H1 (cell line): Measurements from ENCODE around the gene MCAT. TPM values are rescaled to one million over a fixed set of nuclear protein-coding genes. Genes with fewer than 3 reads are reported as not detected.
A peak's percentile ranks its signal among the peaks of the same experiment; 100 is the strongest.

ENCODE experiments used
- CTCF ChIA-PET: fragments of 300-600 bp; sonication (Branson Sonifier 250); formaldehyde crosslinking; loops from one replicate; lab custom pipeline; 2021; ENCODE audit not compliant: partially characterized antibody; lab: Charles Lee
- POLR2A ChIA-PET: fragments of 300-600 bp; sonication (Branson Sonifier 250); formaldehyde crosslinking; loops from one replicate; lab custom pipeline; 2021; ENCODE audit warnings: inconsistent platforms; ENCODE audit not compliant: partially characterized antibody; lab: Charles Lee
- DNase-seq, 2 experiments: peaks; one replicate each; pipeline versions ENCODE4 v3.0.0 to v3.0.0-alpha.2; 2010 to 2022; ENCODE audit warnings: low spot score in 2 of 2, low read depth in 1 of 2, mixed read lengths in 1 of 2
- FAIRE-seq: peaks from 2 replicates; lab custom pipeline; 2011; peaks lifted over from hg19 to GRCh38; lab: Jason Lieb, UNC
- H2AFZ ChIP-seq: 2 replicates; pipeline ENCODE4 v1.8.1; 2012; ENCODE audit warnings: low read length, inconsistent platforms
- H2AK5ac ChIP-seq: 2 replicates; pipeline ENCODE4 v1.6.1; 2013; ENCODE audit warnings: low read depth, low read length
- H2BK120ac ChIP-seq: replicated peaks from 2 replicates; pipeline ENCODE3; 2013; ENCODE audit warnings: low read depth, low read length, inconsistent platforms
- H2BK12ac ChIP-seq: 2 replicates; pipeline ENCODE4 v1.6.1; 2013; ENCODE audit warnings: low read depth, low read length
- H2BK15ac ChIP-seq: 2 replicates; pipeline ENCODE4 v1.6.1; 2013; ENCODE audit warnings: low read length
- H2BK20ac ChIP-seq: 2 replicates; pipeline ENCODE4 v1.6.1; 2013; ENCODE audit warnings: low read length
- H2BK5ac ChIP-seq: 2 replicates; pipeline ENCODE4 v1.6.1; 2013; ENCODE audit warnings: low read depth, low read length
- H3K14ac ChIP-seq: 2 replicates; pipeline ENCODE4 v1.6.1; 2013; ENCODE audit warnings: inconsistent platforms; ENCODE audit not compliant: insufficient read length
- H3K18ac ChIP-seq: 2 replicates; pipeline ENCODE4 v1.6.1; 2013; ENCODE audit warnings: low read length; ENCODE audit errors: extremely low read depth
- H3K23ac ChIP-seq: 2 replicates; pipeline ENCODE4 v1.6.1; 2013; ENCODE audit warnings: inconsistent platforms; ENCODE audit not compliant: insufficient read length
- H3K23me2 ChIP-seq: 2 replicates; pipeline ENCODE4 v1.6.1; 2013; ENCODE audit warnings: low read depth, low read length
- H3K27ac ChIP-seq: 2 replicates; pipeline ENCODE4 v1.6.1; 2011; ENCODE audit warnings: low read depth, low read length, inconsistent platforms
- H3K27me3 ChIP-seq, 4 experiments: replicated peaks in 1 of 4; 1 replicate in 1 of 4; 2 replicates in 3 of 4; pipeline versions ENCODE4 v1.6.1 to v1.8.1; 2011 to 2013; ENCODE audit warnings: low read length in 3 of 4, mild to moderate bottlenecking in 3 of 4, inconsistent platforms in 2 of 4, mixed read lengths in 2 of 4, moderate library complexity in 1 of 4; ENCODE audit not compliant: control insufficient read depth in 3 of 4, insufficient read depth in 3 of 4; ENCODE audit errors: extremely low read depth in 1 of 4
- H3K36me3 ChIP-seq, 4 experiments: 2 replicates each; pipeline versions ENCODE4 v1.6.1 to v1.8.1; 2011 to 2013; ENCODE audit warnings: mild to moderate bottlenecking in 4 of 4, low read length in 3 of 4, moderate library complexity in 2 of 4, control low read depth in 1 of 4, inconsistent platforms in 1 of 4; ENCODE audit not compliant: insufficient read depth in 4 of 4, control insufficient read depth in 2 of 4
- H3K4ac ChIP-seq: replicated peaks from 2 replicates; pipeline ENCODE3; 2013; ENCODE audit warnings: low read length, low read depth, mixed read lengths, inconsistent platforms; ENCODE audit not compliant: insufficient read length
- H3K4me1 ChIP-seq, 4 experiments: replicated peaks in 1 of 4; 1 replicate in 1 of 4; 2 replicates in 3 of 4; pipeline versions ENCODE4 v1.6.1 to v1.8.1; 2011 to 2013; ENCODE audit warnings: low read length in 3 of 4, inconsistent platforms in 2 of 4, mixed read lengths in 1 of 4; ENCODE audit not compliant: insufficient read depth in 4 of 4, control insufficient read depth in 3 of 4
- H3K4me2 ChIP-seq, 2 experiments: 2 replicates each; pipeline versions ENCODE4 v1.6.1 to v1.8.1; 2011 to 2013; ENCODE audit warnings: low read depth in 2 of 2, low read length in 2 of 2, control low read depth in 1 of 2, inconsistent platforms in 1 of 2, mild to moderate bottlenecking in 1 of 2; ENCODE audit not compliant: insufficient read depth in 1 of 2
- H3K4me3 ChIP-seq, 4 experiments: fragments of 200-600, 300-600 bp in 1 of 4; sonication (generic), shearing (Covaris generic), sonication (Bioruptor Twin) in 1 of 4; 2 replicates each; pipeline versions ENCODE4 v1.5.1 to v1.8.1; 2011 to 2016; ENCODE audit warnings: low read length in 4 of 4, low read depth in 3 of 4, control low read depth in 2 of 4, inconsistent platforms in 2 of 4, mild to moderate bottlenecking in 2 of 4, mixed read lengths in 1 of 4, moderate library complexity in 1 of 4; ENCODE audit not compliant: insufficient read depth in 2 of 4; ENCODE audit errors: extremely low read depth in 1 of 4
- H3K56ac ChIP-seq: replicated peaks from 2 replicates; pipeline ENCODE3; 2013; ENCODE audit warnings: low read depth, mild to moderate bottlenecking, mixed read lengths, low read length, inconsistent platforms; ENCODE audit not compliant: insufficient read length
- H3K79me1 ChIP-seq: 2 replicates; pipeline ENCODE4 v1.6.1; 2013; ENCODE audit warnings: low read depth, low read length, control low read depth
- H3K79me2 ChIP-seq, 2 experiments: 2 replicates each; pipeline versions ENCODE4 v1.6.1 to v1.8.1; 2012 to 2013; ENCODE audit warnings: low read length in 2 of 2, mild to moderate bottlenecking in 2 of 2, inconsistent platforms in 1 of 2; ENCODE audit not compliant: insufficient read depth in 2 of 2, control insufficient read depth in 1 of 2
- H3K9ac ChIP-seq, 4 experiments: replicated peaks in 1 of 4; 1 replicate in 1 of 4; 2 replicates in 3 of 4; pipeline versions ENCODE4 v1.6.1 to v1.8.1; 2011 to 2013; ENCODE audit warnings: low read depth in 3 of 4, low read length in 3 of 4, control low read depth in 2 of 4, mild to moderate bottlenecking in 2 of 4, moderate library complexity in 2 of 4, inconsistent platforms in 1 of 4; ENCODE audit errors: extremely low read depth in 1 of 4
- H3K9me3 ChIP-seq, 2 experiments: 2 replicates each; pipeline versions ENCODE4 v1.6.1 to v1.8.1; 2012 to 2013; ENCODE audit warnings: mild to moderate bottlenecking in 2 of 2, moderate library complexity in 2 of 2, control low read depth in 1 of 2, inconsistent platforms in 1 of 2, low read depth in 1 of 2, low read length in 1 of 2, mixed read lengths in 1 of 2; ENCODE audit not compliant: insufficient read depth in 2 of 2
- H4K20me1 ChIP-seq, 2 experiments: replicated peaks in 1 of 2; 2 replicates each; pipeline versions ENCODE3 to v1.8.1; 2011 to 2013; ENCODE audit warnings: inconsistent platforms in 2 of 2, low read length in 2 of 2, mild to moderate bottlenecking in 1 of 2; ENCODE audit not compliant: insufficient read depth in 2 of 2, control insufficient read depth in 1 of 2
- H4K5ac ChIP-seq: 2 replicates; pipeline ENCODE4 v1.6.1; 2013; ENCODE audit warnings: low read length, low read depth, mixed read lengths, inconsistent platforms; ENCODE audit not compliant: insufficient read length
- H4K8ac ChIP-seq: 2 replicates; pipeline ENCODE4 v1.8.0; 2013; ENCODE audit warnings: mild to moderate bottlenecking, moderate library complexity, low read length, inconsistent platforms; ENCODE audit not compliant: insufficient read depth; ENCODE audit errors: extremely low read depth
- H4K91ac ChIP-seq: replicated peaks from 2 replicates; pipeline ENCODE3; 2013; ENCODE audit warnings: low read length, mixed read lengths, inconsistent platforms; ENCODE audit not compliant: insufficient read length
- CHD2 ChIP-seq: IDR thresholded peaks from 2 replicates; pipeline ENCODE4 v1.6.1; 2012; ENCODE audit warnings: low read length, improper control_type of control experiment
- GABPA ChIP-seq: IDR thresholded peaks from 2 replicates; pipeline ENCODE4 v1.6.1; 2011; ENCODE audit warnings: mild to moderate bottlenecking, low read length, moderate library complexity, borderline replicate concordance; ENCODE audit not compliant: insufficient read depth
- SRF ChIP-seq: IDR thresholded peaks from 2 replicates; pipeline ENCODE4 v1.6.1; 2011; ENCODE audit warnings: mild to moderate bottlenecking, low read depth, low read length, moderate library complexity
- WGBS, 2 experiments: shearing (Covaris generic) in 1 of 2; methylation state at CpG; one replicate each; pipeline versions ENCODE4 v1.1.6 to v1.1.7; 2013 to 2015; ENCODE audit warnings: low lambda C conversion rate in 2 of 2, mixed read lengths in 2 of 2, inconsistent platforms in 1 of 2, low coverage in 1 of 2, missing lambda C conversion rate in 1 of 2; ENCODE audit not compliant: insufficient replicate concordance in 2 of 2, insufficient coverage in 1 of 2, insufficient read length in 1 of 2; ENCODE audit errors: extremely low coverage in 1 of 2, missing lambda C conversion rate in 1 of 2; 5-methylcytosine and 5-hydroxymethylcytosine counted together
- polyA plus RNA-seq, 7 experiments: library from polyadenylated mRNA; depleted of rRNA in 3 of 7; stranded (reverse) in 5 of 7; unstranded in 2 of 7; fragments of >200 nt in 5 of 7; fragments of 200-250 nt in 2 of 7; gene quantifications; 1 replicate in 5 of 7; 2 replicates in 1 of 7; 4 replicates in 1 of 7; pipeline versions ENCODE4 v1.2.1 to v1.2.3, GENCODE V29; 2011 to 2013; ENCODE audit warnings: missing spikeins in 2 of 7, mixed read lengths in 2 of 7
- total RNA-seq: library from RNA; stranded (reverse); fragmentation: NEBNext Ultra II Directional; extraction: Animal tissue kit (Norgen Biotek cat#: 25700); gene quantifications from 2 replicates; pipeline ENCODE4 v1.2.1, GENCODE V29; 2021
- TF ChIP-seq, protein P1 (sequence below): IDR thresholded peaks from 2 replicates; pipeline ENCODE4 v1.6.1; 2012; ENCODE audit warnings: inconsistent platforms

The MCAT gene
- total and polyA plus RNA-seq, 2 of the 8 experiments (the other 6 are each of a cell fraction or from before 2014, with no cell fraction given), result 15.8 to 17.4 TPM

DNA sequence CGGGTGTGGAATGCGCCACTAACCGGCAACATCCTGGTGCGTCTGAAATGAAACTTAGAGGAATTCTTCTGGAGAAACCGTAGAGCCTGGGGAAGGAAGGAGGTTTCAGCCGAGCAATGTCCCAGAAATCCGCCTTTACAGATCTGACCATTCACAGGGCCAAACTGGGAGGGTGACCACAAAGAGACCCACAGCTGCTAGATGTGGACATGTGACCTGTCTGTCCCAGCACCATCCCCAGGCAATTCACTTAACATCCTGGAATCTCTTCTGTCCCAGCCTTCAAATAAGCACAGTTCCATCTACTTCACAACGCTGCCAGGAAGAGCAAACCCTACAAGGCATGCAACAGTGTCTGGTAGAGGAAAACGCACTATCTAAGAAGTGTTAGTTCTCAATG is 9.8 kb downstream of the MCAT start:
- H2BK120ac ChIP-seq, result no peak overlapping the region
- no peak overlapping the region for H2BK12ac ChIP-seq
- no peaks in the 10 kb centered on the region for H3K9me3 ChIP-seq
- H4K5ac ChIP-seq, result no peak overlapping the region
- H3K4ac ChIP-seq, result no peak overlapping the region
- no peaks in the 10 kb centered on the region for H3K27me3 ChIP-seq
- no peak overlapping the region for H2AK5ac ChIP-seq
- no peak overlapping the region for H2BK20ac ChIP-seq
- no peak overlapping the region for H2AFZ ChIP-seq
- no peak overlapping the region for H3K4me2 ChIP-seq
- H2BK15ac ChIP-seq, result no peak overlapping the region
- H2BK5ac ChIP-seq, result 0 out of 2 replicates have a peak overlapping the region, but pooled peaks have one; percentile 21
- H4K20me1 ChIP-seq, result peaks cover 3 to 19% of the 10 kb centered on the region in 2 experiments
- H3K23ac ChIP-seq, result no peak overlapping the region
- H3K18ac ChIP-seq, result no peak overlapping the region
- no peak for FAIRE-seq
- no peaks in the 10 kb centered on the region for H3K79me2 ChIP-seq
- no peak overlapping the region for H3K14ac ChIP-seq
- H3K4me1 ChIP-seq, result peaks cover 0 to 6% (median 0%) of the 10 kb centered on the region in 4 experiments; a peak in 3 of 7 replicates
- ChIA-PET CTCF (interaction anchor here (1.2 to 1.7 kb wide), 3 partner anchors 12 to 55 kb away, joined by 3 to 5 read pairs (median 3); no protein-coding TSS in a partner anchor), POLR2A (no interaction called here)
- peaks cover 5% of the 10 kb centered on the region for H3K79me1 ChIP-seq
- peaks cover 6 to 46% (median 15%) of the 10 kb centered on the region in 4 experiments; a peak in 6 of 8 replicates for H3K36me3 ChIP-seq
- H3K23me2 ChIP-seq, result no peaks in the 10 kb centered on the region
- H3K4me3 ChIP-seq, result no peak overlapping the region
- H3K9ac ChIP-seq, result no peak overlapping the region
- H4K8ac ChIP-seq, result no peak overlapping the region; the same call in 1 of the 2 replicates
- WGBS, 2 experiments, result 90% methylated on average over 9 of the region's 9 CpGs; no CpG with 5 or more reads in 1 of the 2 experiments
- H3K56ac ChIP-seq, result no peak overlapping the region
- H3K27ac ChIP-seq, result no peak overlapping the region
- no peak for DNase-seq
- H4K91ac ChIP-seq, result no peak overlapping the region
- no peak for TF ChIP-seq GABPA
- no peak for TF ChIP-seq CHD2
- TF ChIP-seq SRF, result no peak
- TF ChIP-seq, protein P1, sequence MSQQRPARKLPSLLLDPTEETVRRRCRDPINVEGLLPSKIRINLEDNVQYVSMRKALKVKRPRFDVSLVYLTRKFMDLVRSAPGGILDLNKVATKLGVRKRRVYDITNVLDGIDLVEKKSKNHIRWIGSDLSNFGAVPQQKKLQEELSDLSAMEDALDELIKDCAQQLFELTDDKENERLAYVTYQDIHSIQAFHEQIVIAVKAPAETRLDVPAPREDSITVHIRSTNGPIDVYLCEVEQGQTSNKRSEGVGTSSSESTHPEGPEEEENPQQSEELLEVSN, result no peak
